Measurements from ENCODE around the gene UBAP1. TPM values are rescaled to one million over a fixed set of nuclear protein-coding genes. Genes with fewer than 3 reads are reported as not detected.

UBAP1 gene
- total RNA-seq, 1 experiment from 2014 or later: 35.9 TPM

DNA sequence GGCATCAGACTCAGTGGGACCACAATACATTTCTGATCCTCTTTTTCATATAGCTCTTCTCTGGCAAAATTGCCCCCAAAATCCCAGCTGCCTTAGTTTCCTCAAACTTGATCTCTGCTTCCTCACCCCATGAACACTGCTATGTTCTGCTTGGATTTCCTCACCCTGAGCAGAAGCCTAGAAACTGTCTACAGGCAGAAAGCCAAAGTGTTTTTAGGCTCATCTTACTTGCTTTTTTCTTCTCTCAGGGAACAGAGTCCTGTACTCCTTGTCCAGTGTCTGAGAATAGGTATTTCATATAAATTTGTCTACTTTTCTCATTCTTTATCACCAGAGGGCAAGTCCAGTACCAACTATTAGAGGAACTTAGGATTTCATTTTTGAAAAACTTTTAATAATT lies 21.5 kb upstream of the UBAP1 start:
- Histone ChIP-seq H3K4me3 (ENCODE audit: low read depth, low read length, poor library complexity, severe bottlenecking) (no peak overlapping the region), H3K27me3 (replicated peaks; ENCODE audit: insufficient read depth, low read depth, low read length, poor library complexity) (no peaks in the 10 kb centered on the region), H3K9me3 (ENCODE audit: low read depth, low read length, poor library complexity, severe bottlenecking) (no peaks in the 10 kb centered on the region), H3K4me1 (ENCODE audit: insufficient read depth, low read length, poor library complexity, severe bottlenecking) (no peaks in the 10 kb centered on the region), H3K36me3 (ENCODE audit: insufficient read depth, low read length, poor library complexity, severe bottlenecking) (no peaks in the 10 kb centered on the region), H3K27ac (ENCODE audit: low read depth, low read length, poor library complexity, severe bottlenecking) (no peak overlapping the region)
- TF ChIP-seq, protein P1, sequence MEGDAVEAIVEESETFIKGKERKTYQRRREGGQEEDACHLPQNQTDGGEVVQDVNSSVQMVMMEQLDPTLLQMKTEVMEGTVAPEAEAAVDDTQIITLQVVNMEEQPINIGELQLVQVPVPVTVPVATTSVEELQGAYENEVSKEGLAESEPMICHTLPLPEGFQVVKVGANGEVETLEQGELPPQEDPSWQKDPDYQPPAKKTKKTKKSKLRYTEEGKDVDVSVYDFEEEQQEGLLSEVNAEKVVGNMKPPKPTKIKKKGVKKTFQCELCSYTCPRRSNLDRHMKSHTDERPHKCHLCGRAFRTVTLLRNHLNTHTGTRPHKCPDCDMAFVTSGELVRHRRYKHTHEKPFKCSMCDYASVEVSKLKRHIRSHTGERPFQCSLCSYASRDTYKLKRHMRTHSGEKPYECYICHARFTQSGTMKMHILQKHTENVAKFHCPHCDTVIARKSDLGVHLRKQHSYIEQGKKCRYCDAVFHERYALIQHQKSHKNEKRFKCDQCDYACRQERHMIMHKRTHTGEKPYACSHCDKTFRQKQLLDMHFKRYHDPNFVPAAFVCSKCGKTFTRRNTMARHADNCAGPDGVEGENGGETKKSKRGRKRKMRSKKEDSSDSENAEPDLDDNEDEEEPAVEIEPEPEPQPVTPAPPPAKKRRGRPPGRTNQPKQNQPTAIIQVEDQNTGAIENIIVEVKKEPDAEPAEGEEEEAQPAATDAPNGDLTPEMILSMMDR (conservative IDR thresholded peaks at IDR 0.05; ENCODE audit: low read depth, low read length): no peak
- no peak for TF ChIP-seq EZH2 (IDR thresholded peaks at IDR 0.05; ENCODE audit: borderline replicate concordance, low read depth, low read length, poor library complexity, severe bottlenecking)
- ChIA-PET CTCF (interaction anchor here (0.5 kb wide), 1 partner anchor 37 kb away, joined by 3 read pairs; no protein-coding TSS in a partner anchor), POLR2A (ENCODE audit: low non-redundant PET) (no interaction called here)
- intact Hi-C loops (cut with micrococcal nuclease; ENCODE audit: unreplicated experiment): no loop called here
- DNase-seq (ENCODE audit: low spot score): no peak
- no TSS peak for BruUV-seq (replicated peaks)

DNA sequence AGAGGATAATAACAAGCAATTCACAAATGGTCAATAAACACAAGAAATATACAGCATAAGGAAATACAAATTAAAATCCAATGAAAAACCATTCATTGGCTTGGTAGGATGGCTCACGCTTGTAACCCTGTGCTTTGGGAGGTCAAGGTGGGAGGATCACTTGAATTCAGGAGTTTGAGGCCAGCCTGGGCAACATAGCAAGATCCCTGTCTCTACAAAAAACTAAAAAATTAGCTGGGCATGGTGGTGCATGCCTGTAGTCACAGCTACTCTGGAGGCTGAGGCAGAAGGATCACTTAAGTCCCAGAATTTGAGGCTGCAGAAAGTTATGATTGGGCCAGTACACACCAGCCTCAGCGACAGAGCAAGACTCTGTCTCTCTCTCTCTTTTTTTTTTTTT lies 20.9 kb upstream of the UBAP1 start:
- Histone ChIP-seq H3K4me3 (ENCODE audit: low read depth, low read length, poor library complexity, severe bottlenecking) (no peak overlapping the region), H3K27ac (ENCODE audit: low read depth, low read length, poor library complexity, severe bottlenecking) (no peak overlapping the region), H3K9me3 (ENCODE audit: low read depth, low read length, poor library complexity, severe bottlenecking) (no peaks in the 10 kb centered on the region), H3K4me1 (ENCODE audit: insufficient read depth, low read length, poor library complexity, severe bottlenecking) (no peaks in the 10 kb centered on the region), H3K27me3 (replicated peaks; ENCODE audit: insufficient read depth, low read depth, low read length, poor library complexity) (no peaks in the 10 kb centered on the region), H3K36me3 (ENCODE audit: insufficient read depth, low read length, poor library complexity, severe bottlenecking) (no peaks in the 10 kb centered on the region)
- BruUV-seq (replicated peaks): no TSS peak
- POLR2A ChIA-PET (ENCODE audit: low non-redundant PET): no interaction called here
- CTCF ChIA-PET: no interaction called here
- intact Hi-C loops (cut with micrococcal nuclease; ENCODE audit: unreplicated experiment): no loop called here
- TF ChIP-seq, protein P1 (conservative IDR thresholded peaks at IDR 0.05; ENCODE audit: low read depth, low read length): no peak
- no peak for DNase-seq (ENCODE audit: low spot score)

DNA sequence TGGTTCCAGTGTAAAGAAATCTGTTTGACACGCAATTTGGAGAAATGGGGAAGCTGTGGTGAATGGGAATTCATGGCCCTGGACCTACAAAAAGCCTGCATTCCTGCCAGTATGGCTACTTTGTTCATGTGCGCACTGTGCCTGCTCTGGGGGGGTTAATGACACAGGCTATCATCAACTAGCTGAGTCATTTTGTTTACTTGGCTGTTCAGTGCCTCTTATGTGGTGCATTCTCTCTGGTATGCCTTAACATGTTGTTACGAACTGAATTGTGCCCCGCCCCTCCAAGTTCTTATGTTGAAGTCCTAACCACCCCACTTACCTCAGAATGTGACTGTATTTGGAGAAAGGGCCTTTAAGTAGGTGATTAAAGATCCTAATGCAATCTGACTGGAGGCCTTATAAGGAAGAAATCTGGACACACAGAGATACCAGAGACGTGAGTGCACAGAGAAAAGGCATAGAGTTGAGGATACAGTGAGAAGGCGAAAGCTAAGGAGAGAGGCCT lies 20.4 kb upstream of the UBAP1 start:
- no peaks in the 10 kb centered on the region for H3K27me3 ChIP-seq (replicated peaks; ENCODE audit: insufficient read depth, low read depth, low read length, poor library complexity)
- no peaks in the 10 kb centered on the region for H3K9me3 ChIP-seq (ENCODE audit: low read depth, low read length, poor library complexity, severe bottlenecking)
- no peak overlapping the region for H3K27ac ChIP-seq (ENCODE audit: low read depth, low read length, poor library complexity, severe bottlenecking)
- no TSS peak for BruUV-seq (replicated peaks)
- intact Hi-C loops (cut with micrococcal nuclease; ENCODE audit: unreplicated experiment): no loop called here
- POLR2A ChIA-PET (ENCODE audit: low non-redundant PET): no interaction called here
- H3K4me1 ChIP-seq (ENCODE audit: insufficient read depth, low read length, poor library complexity, severe bottlenecking): no peaks in the 10 kb centered on the region
- CTCF ChIA-PET: no interaction called here
- H3K36me3 ChIP-seq (ENCODE audit: insufficient read depth, low read length, poor library complexity, severe bottlenecking): no peaks in the 10 kb centered on the region
- H3K4me3 ChIP-seq (ENCODE audit: low read depth, low read length, poor library complexity, severe bottlenecking): no peak overlapping the region
- TF ChIP-seq EZH2 (IDR thresholded peaks at IDR 0.05; ENCODE audit: borderline replicate concordance, low read depth, low read length, poor library complexity, severe bottlenecking): no peak
- TF ChIP-seq, protein P1 (conservative IDR thresholded peaks at IDR 0.05; ENCODE audit: low read depth, low read length): no peak
- DNase-seq (ENCODE audit: low spot score): no peak

All from A673 (cell line).